Liver (tissue), 9 donors: Measurements from ENCODE around the gene AOPEP. TPM values are rescaled to one million over a fixed set of nuclear protein-coding genes. Genes with fewer than 3 reads are reported as not detected.

Experiments used
- DNase-seq: peaks from one replicate; pipeline ENCODE4 v3.0.0-alpha.2; 2017; ENCODE audit warnings: low spot score
- H3K27ac ChIP-seq, 2 donors: one replicate each; pipeline ENCODE4 v1.7.0; 2013; ENCODE audit warnings: inconsistent platforms in 2 of 2, low read length in 2 of 2, control low read depth in 1 of 2, low read depth in 1 of 2, mild to moderate bottlenecking in 1 of 2
- H3K27me3 ChIP-seq, 4 donors: one replicate each; pipeline versions ENCODE4 v1.6.1 to v1.7.0; 2013; ENCODE audit warnings: low read length in 3 of 4, inconsistent platforms in 1 of 4, mild to moderate bottlenecking in 1 of 4, moderate library complexity in 1 of 4; ENCODE audit not compliant: control insufficient read depth in 4 of 4, insufficient read depth in 4 of 4
- H3K36me3 ChIP-seq, 4 donors: one replicate each; pipeline versions ENCODE4 v1.6.1 to v1.7.0; 2013; ENCODE audit warnings: low read length in 3 of 4, mild to moderate bottlenecking in 3 of 4, low read depth in 1 of 4, moderate library complexity in 1 of 4; ENCODE audit not compliant: control insufficient read depth in 4 of 4, insufficient read depth in 3 of 4
- H3K4me1 ChIP-seq, 4 donors: one replicate each; pipeline versions ENCODE4 v1.6.1 to v1.7.0; 2013; ENCODE audit warnings: low read length in 3 of 4, mild to moderate bottlenecking in 3 of 4, moderate library complexity in 1 of 4; ENCODE audit not compliant: control insufficient read depth in 4 of 4, insufficient read depth in 4 of 4
- H3K4me3 ChIP-seq, 3 donors: one replicate each; pipeline versions ENCODE4 v1.6.1 to v1.7.0; 2013; ENCODE audit warnings: low read length in 3 of 3, control low read depth in 1 of 3, low read depth in 1 of 3, mild to moderate bottlenecking in 1 of 3
- H3K9ac ChIP-seq, 2 donors: one replicate each; pipeline ENCODE4 v1.7.0; 2013; ENCODE audit warnings: low read length in 2 of 2, mild to moderate bottlenecking in 2 of 2, moderate library complexity in 2 of 2, control low read depth in 1 of 2, low read depth in 1 of 2
- H3K9me3 ChIP-seq, 4 donors: one replicate each; pipeline versions ENCODE4 v1.6.1 to v1.7.0; 2013; ENCODE audit warnings: low read length in 3 of 4; ENCODE audit not compliant: control insufficient read depth in 4 of 4
- EGR1 ChIP-seq, 2 donors: IDR thresholded peaks; 2 replicates each; pipeline ENCODE4 v1.6.1; 2016 to 2018; ENCODE audit warnings: antibody characterized with exemption in 2 of 2, low read depth in 2 of 2
- FOXA1 ChIP-seq: IDR thresholded peaks from 2 replicates; pipeline ENCODE4 v1.6.1; 2016; ENCODE audit warnings: antibody characterized with exemption
- FOXA2 ChIP-seq: IDR thresholded peaks from 2 replicates; pipeline ENCODE4 v1.6.1; 2016; ENCODE audit warnings: antibody characterized with exemption
- GABPA ChIP-seq, 2 donors: IDR thresholded peaks in 1 of 2; conservative IDR thresholded peaks in 1 of 2; 2 replicates each; pipeline ENCODE4 v1.6.1; 2016; ENCODE audit warnings: antibody characterized with exemption in 2 of 2, mild to moderate bottlenecking in 1 of 2, moderate library complexity in 1 of 2
- HNF4A ChIP-seq, 2 donors: conservative IDR thresholded peaks; 2 replicates each; pipeline ENCODE4 v1.6.1; 2016; ENCODE audit warnings: antibody characterized with exemption in 2 of 2, mild to moderate bottlenecking in 2 of 2
- HNF4G ChIP-seq: IDR thresholded peaks from 2 replicates; pipeline ENCODE4 v1.6.1; 2016; ENCODE audit warnings: antibody characterized with exemption
- JUND ChIP-seq, 2 donors: IDR thresholded peaks; 2 replicates each; pipeline ENCODE4 v1.6.1; 2016; ENCODE audit warnings: antibody characterized with exemption in 2 of 2
- NR2F2 ChIP-seq: IDR thresholded peaks from 2 replicates; pipeline ENCODE4 v1.6.1; 2016; ENCODE audit warnings: antibody characterized with exemption
- RAD21 ChIP-seq, 2 donors: IDR thresholded peaks; 2 replicates each; pipeline ENCODE4 v1.6.1; 2016; ENCODE audit warnings: antibody characterized with exemption in 2 of 2, mild to moderate bottlenecking in 2 of 2
- RXRA ChIP-seq, 2 donors: IDR thresholded peaks; 2 replicates each; pipeline ENCODE4 v1.6.1; 2017 to 2018; ENCODE audit warnings: antibody characterized with exemption in 2 of 2, mild to moderate bottlenecking in 1 of 2
- TAF1 ChIP-seq: conservative IDR thresholded peaks from 2 replicates; pipeline ENCODE4 v1.6.1; 2016; ENCODE audit warnings: antibody characterized with exemption, mild to moderate bottlenecking
- YY1 ChIP-seq: IDR thresholded peaks from 2 replicates; pipeline ENCODE4 v1.6.1; 2016; ENCODE audit warnings: antibody characterized with exemption, mild to moderate bottlenecking
- ZBTB33 ChIP-seq: IDR thresholded peaks from 2 replicates; pipeline ENCODE4 v1.6.1; 2016; ENCODE audit warnings: antibody characterized with exemption
- WGBS: extraction: QIAGEN DNeasy Blood & Tissue Kit; methylation state at CpG from one replicate; pipeline ENCODE4 v1.1.7; 2013; 5-methylcytosine and 5-hydroxymethylcytosine counted together
- polyA plus RNA-seq, 2 donors: library from polyadenylated mRNA; stranded (reverse) in 1 of 2; unstranded in 1 of 2; fragments of 200-250 nt in 1 of 2; fragments of >200 nt in 1 of 2; fragmentation: Nextera tagmentation in 1 of 2; extraction: Ambion mirVana in 1 of 2; gene quantifications; one replicate each; pipeline versions ENCODE4 v1.2.1 to v1.2.3, GENCODE V29; 2013 to 2015
- total RNA-seq, 2 donors: library from RNA; depleted of rRNA; stranded (reverse); fragments of >200 nt; gene quantifications; one replicate each; pipeline ENCODE4 v1.2.3, GENCODE V29; 2014
- TF ChIP-seq, protein P1 (sequence below): fragments of 150-350 bp; IDR thresholded peaks from 2 replicates; pipeline ENCODE4 v1.5.1; 2017; ENCODE audit warnings: improper control_type of control experiment, low read depth, low read length; ENCODE audit not compliant: missing input control
- TF ChIP-seq, protein P2 (sequence below): IDR thresholded peaks from 2 replicates; pipeline ENCODE4 v1.6.1; 2016; ENCODE audit warnings: antibody characterized with exemption, mild to moderate bottlenecking
- donor health status: healthy.
- donor health status: healthy.
- donor health status: healthy.
- donor health status: healthy.
- donor health status: healthy.

The AOPEP gene
- total and polyA plus RNA-seq, 4 donors: 22.2 to 77.1 (median 34.8) TPM

GRCh38 chr9:94839398-94839797, 112.9 kb downstream of the AOPEP start:
- H3K9me3 ChIP-seq: no peaks in the 10 kb centered on the region
- H3K9ac ChIP-seq: no peak overlapping the region
- no peak overlapping the region for H3K27ac ChIP-seq
- peaks cover 0 to 6% (median 3%) of the 10 kb centered on the region in 4 donors for H3K4me1 ChIP-seq
- H3K4me3 ChIP-seq: no peak overlapping the region
- no peaks in the 10 kb centered on the region for H3K27me3 ChIP-seq
- DNase-seq: no peak
- 94% methylated on average over 1 of the region's 1 CpG for WGBS
- peaks cover 0 to 2% (median 0%) of the 10 kb centered on the region in 4 donors for H3K36me3 ChIP-seq
- TF ChIP-seq FOXA2: no peak
- no peak for TF ChIP-seq NR2F2
- no peak for TF ChIP-seq YY1
- no peak for TF ChIP-seq FOXA1
- TF ChIP-seq JUND (IDR thresholded peaks at IDR 0.05): no peak
- TF ChIP-seq GABPA (IDR thresholded peaks at IDR 0.05 in 1 of 2, conservative IDR thresholded peaks at IDR 0.05 in 1 of 2): no peak
- TF ChIP-seq ZBTB33: no peak
- no peak for TF ChIP-seq TAF1
- no peak for TF ChIP-seq RAD21 (IDR thresholded peaks at IDR 0.05)
- TF ChIP-seq, protein P1, sequence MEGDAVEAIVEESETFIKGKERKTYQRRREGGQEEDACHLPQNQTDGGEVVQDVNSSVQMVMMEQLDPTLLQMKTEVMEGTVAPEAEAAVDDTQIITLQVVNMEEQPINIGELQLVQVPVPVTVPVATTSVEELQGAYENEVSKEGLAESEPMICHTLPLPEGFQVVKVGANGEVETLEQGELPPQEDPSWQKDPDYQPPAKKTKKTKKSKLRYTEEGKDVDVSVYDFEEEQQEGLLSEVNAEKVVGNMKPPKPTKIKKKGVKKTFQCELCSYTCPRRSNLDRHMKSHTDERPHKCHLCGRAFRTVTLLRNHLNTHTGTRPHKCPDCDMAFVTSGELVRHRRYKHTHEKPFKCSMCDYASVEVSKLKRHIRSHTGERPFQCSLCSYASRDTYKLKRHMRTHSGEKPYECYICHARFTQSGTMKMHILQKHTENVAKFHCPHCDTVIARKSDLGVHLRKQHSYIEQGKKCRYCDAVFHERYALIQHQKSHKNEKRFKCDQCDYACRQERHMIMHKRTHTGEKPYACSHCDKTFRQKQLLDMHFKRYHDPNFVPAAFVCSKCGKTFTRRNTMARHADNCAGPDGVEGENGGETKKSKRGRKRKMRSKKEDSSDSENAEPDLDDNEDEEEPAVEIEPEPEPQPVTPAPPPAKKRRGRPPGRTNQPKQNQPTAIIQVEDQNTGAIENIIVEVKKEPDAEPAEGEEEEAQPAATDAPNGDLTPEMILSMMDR: no peak
- TF ChIP-seq RXRA (IDR thresholded peaks at IDR 0.05): no peak
- no peak for TF ChIP-seq HNF4G
- TF ChIP-seq, protein P2, sequence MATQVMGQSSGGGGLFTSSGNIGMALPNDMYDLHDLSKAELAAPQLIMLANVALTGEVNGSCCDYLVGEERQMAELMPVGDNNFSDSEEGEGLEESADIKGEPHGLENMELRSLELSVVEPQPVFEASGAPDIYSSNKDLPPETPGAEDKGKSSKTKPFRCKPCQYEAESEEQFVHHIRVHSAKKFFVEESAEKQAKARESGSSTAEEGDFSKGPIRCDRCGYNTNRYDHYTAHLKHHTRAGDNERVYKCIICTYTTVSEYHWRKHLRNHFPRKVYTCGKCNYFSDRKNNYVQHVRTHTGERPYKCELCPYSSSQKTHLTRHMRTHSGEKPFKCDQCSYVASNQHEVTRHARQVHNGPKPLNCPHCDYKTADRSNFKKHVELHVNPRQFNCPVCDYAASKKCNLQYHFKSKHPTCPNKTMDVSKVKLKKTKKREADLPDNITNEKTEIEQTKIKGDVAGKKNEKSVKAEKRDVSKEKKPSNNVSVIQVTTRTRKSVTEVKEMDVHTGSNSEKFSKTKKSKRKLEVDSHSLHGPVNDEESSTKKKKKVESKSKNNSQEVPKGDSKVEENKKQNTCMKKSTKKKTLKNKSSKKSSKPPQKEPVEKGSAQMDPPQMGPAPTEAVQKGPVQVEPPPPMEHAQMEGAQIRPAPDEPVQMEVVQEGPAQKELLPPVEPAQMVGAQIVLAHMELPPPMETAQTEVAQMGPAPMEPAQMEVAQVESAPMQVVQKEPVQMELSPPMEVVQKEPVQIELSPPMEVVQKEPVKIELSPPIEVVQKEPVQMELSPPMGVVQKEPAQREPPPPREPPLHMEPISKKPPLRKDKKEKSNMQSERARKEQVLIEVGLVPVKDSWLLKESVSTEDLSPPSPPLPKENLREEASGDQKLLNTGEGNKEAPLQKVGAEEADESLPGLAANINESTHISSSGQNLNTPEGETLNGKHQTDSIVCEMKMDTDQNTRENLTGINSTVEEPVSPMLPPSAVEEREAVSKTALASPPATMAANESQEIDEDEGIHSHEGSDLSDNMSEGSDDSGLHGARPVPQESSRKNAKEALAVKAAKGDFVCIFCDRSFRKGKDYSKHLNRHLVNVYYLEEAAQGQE: no peak
- no peak for TF ChIP-seq HNF4A (conservative IDR thresholded peaks at IDR 0.05)

DNA sequence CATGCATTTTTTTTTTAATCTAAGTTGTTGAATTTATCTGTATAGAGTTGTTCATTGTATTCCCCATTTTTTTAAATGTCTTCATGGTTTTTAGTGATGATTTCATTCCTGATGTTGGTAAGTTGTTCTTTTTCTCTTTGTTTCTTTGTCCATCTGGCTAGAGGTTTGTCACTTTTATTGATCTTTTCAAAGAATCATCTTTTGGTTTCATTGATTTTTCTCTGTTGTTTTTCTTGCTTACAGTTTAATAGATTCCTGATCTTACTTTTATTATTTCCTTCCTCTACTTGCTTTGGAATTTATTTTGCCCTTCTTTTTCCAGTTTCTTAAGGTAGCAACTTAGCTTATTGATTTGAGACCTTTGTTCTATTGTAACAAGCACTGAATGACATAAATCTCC, 114.2 kb downstream of the AOPEP start:
- H3K9ac ChIP-seq: no peak overlapping the region
- H3K9me3 ChIP-seq: no peaks in the 10 kb centered on the region
- TF ChIP-seq EGR1 (IDR thresholded peaks at IDR 0.05; ENCODE audit: low read depth in 2 of 2) (no peak), GABPA (IDR thresholded peaks at IDR 0.05 in 1 of 2, conservative IDR thresholded peaks at IDR 0.05 in 1 of 2) (no peak), RXRA (IDR thresholded peaks at IDR 0.05) (no peak), HNF4A (conservative IDR thresholded peaks at IDR 0.05) (no peak)
- DNase-seq: no peak
- no peak overlapping the region for H3K4me3 ChIP-seq
- no peaks in the 10 kb centered on the region for H3K27me3 ChIP-seq
- H3K36me3 ChIP-seq: peaks cover 0 to 2% (median 0%) of the 10 kb centered on the region in 4 donors
- H3K4me1 ChIP-seq: peaks cover 0 to 4% (median 3%) of the 10 kb centered on the region in 4 donors
- no peak overlapping the region for H3K27ac ChIP-seq
